SH-SY5Y (cell line): ENCODE measurements around the gene FOXF1.

Experiments
- GATA2 ChIP-seq: IDR thresholded peaks from 2 replicates; pipeline ENCODE4 v1.6.1; 2011; ENCODE audit warnings: mild to moderate bottlenecking, low read depth, low read length
- GATA3 ChIP-seq: IDR thresholded peaks from 2 replicates; pipeline ENCODE4 v1.6.1; 2011; ENCODE audit warnings: low read depth, mild to moderate bottlenecking, low read length, moderate library complexity

GRCh38 chr16:86516623-86517003 is 6.3 kb downstream of the FOXF1 start:
- TF ChIP-seq GATA3 (no peak), GATA2 (no peak)
